Ectodermal cell (in vitro differentiated cells): ENCODE measurements around the gene KLF12. TPM values are rescaled to one million over a fixed set of nuclear protein-coding genes. Genes with fewer than 3 reads are reported as not detected.

Experiments used
- H3K27ac ChIP-seq: 2 replicates; pipeline ENCODE4 v1.7.0; 2013; ENCODE audit warnings: mild to moderate bottlenecking, low read depth, low read length; ENCODE audit not compliant: insufficient read depth, poor library complexity, severe bottlenecking
- H3K27me3 ChIP-seq: 2 replicates; pipeline ENCODE4 v1.7.0; 2013; ENCODE audit warnings: mild to moderate bottlenecking, low read length; ENCODE audit not compliant: insufficient read depth, control insufficient read depth, poor library complexity, severe bottlenecking
- H3K36me3 ChIP-seq: one replicate; pipeline ENCODE4 v1.7.0; 2013; ENCODE audit warnings: low read length; ENCODE audit not compliant: control insufficient read depth, insufficient read depth
- H3K4me1 ChIP-seq: one replicate; pipeline ENCODE4 v1.7.0; 2013; ENCODE audit warnings: low read length; ENCODE audit not compliant: control insufficient read depth, insufficient read depth
- H3K4me3 ChIP-seq: 2 replicates; pipeline ENCODE4 v1.7.0; 2013; ENCODE audit warnings: low read depth, low read length, control low read depth; ENCODE audit not compliant: insufficient read depth
- H3K9me3 ChIP-seq: 2 replicates; pipeline ENCODE4 v1.7.0; 2013; ENCODE audit warnings: mild to moderate bottlenecking, low read length, moderate library complexity; ENCODE audit not compliant: control insufficient read depth
- WGBS, 2 experiments: methylation state at CpG; one replicate each; pipeline ENCODE4 v1.1.7; 2013; ENCODE audit warnings: missing lambda C conversion rate in 2 of 2; 5-methylcytosine and 5-hydroxymethylcytosine counted together
- polyA plus RNA-seq, 4 experiments: library from polyadenylated mRNA; stranded (reverse); fragments of 50-300 nt; gene quantifications; one replicate each; pipeline ENCODE4 v1.2.3, GENCODE V29; 2013

The KLF12 gene
- 5.9 TPM for polyA plus RNA-seq (2013, experiment 1 of 4)
- polyA plus RNA-seq (2013, experiment 2 of 4): 5.8 TPM
- polyA plus RNA-seq (2013, experiment 3 of 4): 5.2 TPM
- 5.7 TPM for polyA plus RNA-seq (2013, experiment 4 of 4)

DNA sequence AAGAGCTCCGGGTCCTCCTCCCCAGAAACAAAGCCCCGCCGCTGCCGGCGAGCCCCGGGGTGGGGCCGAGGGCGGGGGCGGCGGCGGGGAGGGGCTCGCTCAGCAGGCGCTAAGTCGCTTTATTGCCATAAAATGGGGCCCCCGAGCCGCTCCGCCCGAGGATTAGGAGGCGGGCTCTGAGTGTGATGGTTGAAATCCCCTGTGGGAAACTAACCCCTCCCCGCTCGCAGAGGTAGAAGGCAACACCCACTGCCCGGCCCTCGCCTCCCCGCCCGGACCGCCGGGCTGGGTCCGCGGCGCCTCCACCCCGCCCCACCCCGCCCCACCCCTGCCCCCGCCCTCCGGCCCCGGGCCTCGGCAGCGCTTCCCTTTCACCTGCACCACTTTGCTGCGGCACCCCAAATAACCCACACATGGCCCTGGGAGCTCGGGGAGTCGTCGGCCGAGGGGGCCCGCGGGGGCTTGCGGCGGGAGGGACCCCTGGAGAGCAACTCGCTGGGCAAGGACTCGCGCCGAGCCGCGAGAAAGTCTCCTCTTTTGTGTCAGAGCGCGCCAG is at the start of gene KLF12:
KLF12 (minus strand) TSS at position 184 of the 556 bp plus-strand sequence.
- no peaks in the 10 kb centered on the region for H3K4me1 ChIP-seq
- H3K9me3 ChIP-seq: no peaks in the 10 kb centered on the region
- H3K27ac ChIP-seq: peak within 1 kb of the TSS; percentile 89
- H3K36me3 ChIP-seq: no peaks in the 10 kb centered on the region
- H3K27me3 ChIP-seq: peaks cover 12% of the 10 kb centered on the region
- WGBS, 2 experiments: 0% methylated on average over 47 to 53 of the region's 54 CpGs
- peak within 1 kb of the TSS; percentile 51 for H3K4me3 ChIP-seq

DNA sequence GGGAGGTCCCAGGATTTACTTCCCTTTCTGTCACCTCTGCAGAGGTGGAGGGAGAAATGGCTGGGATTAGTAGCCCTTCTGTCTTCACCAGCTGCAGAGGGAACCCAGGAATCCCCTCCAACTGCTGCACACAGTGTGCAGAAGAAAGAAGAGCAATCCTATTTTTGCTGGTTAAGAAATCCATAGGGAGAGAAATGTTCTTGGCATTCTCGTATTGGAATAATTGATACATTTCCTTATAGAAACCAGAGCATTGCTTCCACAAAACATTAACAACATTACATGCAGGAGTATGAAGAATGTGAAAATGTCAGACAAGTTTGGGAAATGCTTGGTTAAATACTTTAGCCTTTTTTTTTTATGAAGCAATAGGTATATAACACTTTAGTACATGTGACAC is 48.3 kb upstream of the KLF12 start:
- Histone ChIP-seq H3K36me3 (no peaks in the 10 kb centered on the region), H3K4me3 (no peak overlapping the region), H3K9me3 (no peaks in the 10 kb centered on the region), H3K27me3 (no peaks in the 10 kb centered on the region), H3K27ac (no peak overlapping the region), H3K4me1 (no peaks in the 10 kb centered on the region)
- WGBS, 2 experiments: no CpG with 5 or more reads among the region's 1 CpG

DNA sequence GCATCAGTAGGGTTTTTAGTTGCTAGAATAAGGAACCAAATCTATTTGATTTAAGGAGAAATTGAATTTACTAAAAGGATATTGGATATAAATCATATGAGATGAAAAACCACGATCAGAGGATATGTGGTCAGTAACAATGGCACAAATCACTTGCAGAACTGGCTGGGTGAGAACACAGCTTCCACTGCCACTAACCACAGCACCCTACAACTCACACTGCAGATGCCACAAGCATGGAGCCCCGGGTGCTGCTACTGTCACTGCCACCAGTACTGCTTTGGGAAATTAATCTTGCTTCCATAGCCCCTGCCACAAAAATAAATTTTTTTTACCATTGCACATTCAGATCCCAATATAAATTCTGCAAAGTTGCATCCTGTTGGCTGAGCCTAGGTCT is 40.6 kb upstream of the KLF12 start:
- Histone ChIP-seq H3K4me1 (no peaks in the 10 kb centered on the region), H3K27ac (no peak overlapping the region), H3K36me3 (no peaks in the 10 kb centered on the region), H3K9me3 (no peaks in the 10 kb centered on the region), H3K27me3 (no peaks in the 10 kb centered on the region), H3K4me3 (no peak overlapping the region)
- WGBS, 2 experiments: 91 to 98% methylated on average over 2 of the region's 2 CpGs

DNA sequence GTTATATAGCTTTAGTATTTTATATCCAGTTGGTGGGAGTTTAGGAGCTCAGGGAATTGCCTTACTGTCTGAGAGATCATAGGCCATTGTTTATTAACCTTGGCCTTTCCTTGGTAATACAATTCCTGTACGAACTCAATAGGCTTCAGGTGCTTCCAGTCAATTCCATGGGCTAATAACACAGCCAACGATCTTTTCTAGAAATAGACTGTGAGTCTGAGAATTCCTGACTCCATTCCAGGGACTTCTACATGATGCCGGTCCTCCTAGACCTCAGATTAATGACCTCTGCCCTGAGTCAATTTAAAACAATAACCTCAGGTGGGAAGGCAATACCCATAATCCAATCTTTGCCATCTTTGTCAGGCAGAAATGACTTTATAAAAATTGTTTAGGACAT is 39.6 kb upstream of the KLF12 start:
- no peak overlapping the region for H3K4me3 ChIP-seq
- no peaks in the 10 kb centered on the region for H3K27me3 ChIP-seq
- H3K9me3 ChIP-seq: no peaks in the 10 kb centered on the region
- H3K4me1 ChIP-seq: no peaks in the 10 kb centered on the region
- H3K27ac ChIP-seq: no peak overlapping the region
- H3K36me3 ChIP-seq: no peaks in the 10 kb centered on the region
- 91 to 95% methylated on average over 3 of the region's 3 CpGs for WGBS, 2 experiments

DNA sequence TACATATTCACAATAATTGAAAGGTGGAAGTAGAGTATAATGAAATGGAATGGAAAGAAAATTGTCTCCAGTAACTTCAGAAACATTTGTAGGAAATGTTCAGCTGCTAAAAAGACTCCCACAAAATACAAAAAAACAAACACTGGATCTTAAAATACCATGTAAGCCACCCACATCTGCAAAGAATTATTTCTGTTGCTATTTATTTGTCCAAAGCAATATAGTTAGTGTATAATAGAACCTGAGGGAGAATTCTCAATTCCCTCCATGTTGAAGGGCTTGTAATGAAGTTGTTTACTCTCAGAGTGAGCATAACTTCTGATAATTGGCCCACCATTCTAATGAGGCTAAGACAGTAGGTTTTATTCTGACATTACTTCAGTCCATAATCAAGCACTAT is 37.4 kb upstream of the KLF12 start:
- Histone ChIP-seq H3K9me3 (no peaks in the 10 kb centered on the region), H3K27me3 (no peaks in the 10 kb centered on the region), H3K4me1 (no peaks in the 10 kb centered on the region), H3K27ac (no peak overlapping the region), H3K36me3 (no peaks in the 10 kb centered on the region), H3K4me3 (no peak overlapping the region)

DNA sequence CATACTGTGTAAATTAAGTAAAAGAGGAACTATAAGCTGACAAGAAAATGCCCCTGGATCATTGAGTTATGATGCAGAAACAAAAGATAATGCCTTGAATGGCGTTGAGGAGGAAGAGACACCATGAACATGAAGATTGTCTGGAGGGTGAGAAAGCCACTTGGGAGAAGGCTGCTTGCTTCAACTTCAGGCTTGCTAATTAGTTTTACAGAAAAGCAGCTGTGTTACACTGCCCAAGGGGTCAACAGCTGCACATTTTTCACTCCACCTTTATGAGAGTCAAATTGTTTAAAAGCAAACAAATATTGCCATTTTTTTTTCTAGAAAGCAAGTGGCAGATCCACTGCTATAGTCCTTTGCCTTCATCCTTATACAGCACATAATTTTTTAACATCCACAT is 35.5 kb upstream of the KLF12 start:
- no peaks in the 10 kb centered on the region for H3K4me1 ChIP-seq
- no peak overlapping the region for H3K4me3 ChIP-seq
- H3K9me3 ChIP-seq: no peaks in the 10 kb centered on the region
- H3K36me3 ChIP-seq: no peaks in the 10 kb centered on the region
- no peak overlapping the region for H3K27ac ChIP-seq
- H3K27me3 ChIP-seq: no peaks in the 10 kb centered on the region
- WGBS, 2 experiments: 89 to 92% methylated on average over 1 of the region's 1 CpG

DNA sequence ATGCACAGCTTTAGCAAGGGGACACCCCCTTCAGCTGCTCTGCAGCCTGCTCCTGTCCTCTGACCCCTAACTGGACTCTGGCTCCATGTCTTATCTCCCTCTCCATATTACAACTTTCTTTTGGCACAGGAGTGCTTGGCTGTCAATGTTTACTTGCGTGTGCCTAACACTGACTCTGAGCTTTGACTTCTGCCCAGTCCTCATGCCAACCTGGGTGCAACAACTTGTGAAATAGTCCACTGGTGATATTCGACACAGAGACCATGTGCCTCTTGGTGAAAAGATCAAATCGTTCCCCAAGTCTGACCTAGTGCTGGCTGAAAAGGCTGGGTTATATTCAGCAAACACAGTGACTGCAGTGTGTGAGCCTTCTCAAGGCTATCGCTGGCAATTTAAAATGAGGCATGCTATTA is 34.1 kb upstream of the KLF12 start:
- 86 to 88% methylated on average over 4 of the region's 4 CpGs for WGBS, 2 experiments
- H3K27ac ChIP-seq: no peak overlapping the region
- no peak overlapping the region for H3K4me3 ChIP-seq

DNA sequence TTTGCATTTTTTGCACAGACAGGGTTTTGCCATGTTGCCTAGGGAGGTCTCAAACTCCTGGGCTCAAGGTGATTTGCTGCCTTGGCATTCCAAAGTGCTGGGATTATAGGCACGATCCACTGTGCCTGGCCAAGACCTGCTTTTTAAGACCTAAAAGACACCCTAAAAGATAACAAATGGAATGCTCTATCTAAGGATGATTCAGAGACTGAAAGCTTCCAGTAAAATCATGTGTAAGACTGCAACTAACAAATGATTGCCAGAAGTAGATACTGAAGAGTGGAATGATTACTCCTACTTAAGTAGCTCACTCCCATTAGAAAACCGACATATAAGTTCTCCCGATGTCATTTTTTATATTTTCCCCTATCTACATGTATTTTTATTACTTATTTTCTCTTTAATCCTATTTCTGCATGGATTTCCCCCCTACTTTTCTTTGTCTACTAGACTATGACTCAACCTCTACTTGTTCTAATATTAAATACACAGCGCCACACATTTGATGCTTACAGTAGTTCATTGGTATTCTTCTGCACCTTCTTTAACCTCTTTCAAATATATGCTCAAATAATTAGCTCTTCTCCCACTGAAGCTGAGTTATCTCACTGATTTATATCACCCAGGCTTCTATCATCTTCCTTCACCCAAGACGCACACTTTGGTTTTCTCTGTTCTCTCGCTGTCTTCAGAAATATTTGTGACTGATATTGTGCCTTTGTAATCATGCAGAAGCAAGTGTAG is 32.2 kb upstream of the KLF12 start:
- Histone ChIP-seq H3K4me3 (no peak overlapping the region), H3K27me3 (no peaks in the 10 kb centered on the region), H3K9me3 (no peaks in the 10 kb centered on the region), H3K27ac (no peak overlapping the region), H3K4me1 (no peaks in the 10 kb centered on the region), H3K36me3 (no peaks in the 10 kb centered on the region)
- 90% methylated on average over 6 of the region's 6 CpGs for WGBS, 2 experiments

More for the DNA sequence above, 34.1 kb upstream of the KLF12 start:
- Histone ChIP-seq H3K4me1 (no peaks in the 10 kb centered on the region), H3K36me3 (no peaks in the 10 kb centered on the region), H3K9me3 (no peaks in the 10 kb centered on the region), H3K27me3 (no peaks in the 10 kb centered on the region)

DNA sequence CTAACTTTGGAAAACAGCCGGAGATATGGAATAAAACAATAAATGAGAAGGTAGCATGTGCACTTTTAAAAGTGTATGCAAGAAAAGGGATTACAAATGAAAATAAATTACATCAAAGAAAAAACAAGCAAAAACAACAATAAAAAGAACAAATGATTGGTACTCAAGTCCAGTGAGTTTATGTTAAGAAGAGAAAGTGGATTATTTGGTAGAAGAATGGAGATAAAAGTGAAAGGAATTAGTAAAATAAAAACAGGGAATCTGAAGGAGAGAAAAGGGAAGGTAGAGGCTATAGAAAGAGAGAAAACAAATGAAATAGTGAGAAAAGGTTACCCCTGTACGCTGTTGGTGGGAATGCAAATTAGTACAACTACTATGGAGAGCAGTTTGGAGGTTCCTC is 28.6 kb upstream of the KLF12 start:
- H3K9me3 ChIP-seq: no peaks in the 10 kb centered on the region
- no peaks in the 10 kb centered on the region for H3K27me3 ChIP-seq
- H3K4me3 ChIP-seq: no peak overlapping the region
- no peaks in the 10 kb centered on the region for H3K36me3 ChIP-seq
- WGBS, 2 experiments: 93 to 100% methylated on average over 2 of the region's 2 CpGs
- peaks cover under 1% of the 10 kb centered on the region for H3K4me1 ChIP-seq
- no peak overlapping the region for H3K27ac ChIP-seq

DNA sequence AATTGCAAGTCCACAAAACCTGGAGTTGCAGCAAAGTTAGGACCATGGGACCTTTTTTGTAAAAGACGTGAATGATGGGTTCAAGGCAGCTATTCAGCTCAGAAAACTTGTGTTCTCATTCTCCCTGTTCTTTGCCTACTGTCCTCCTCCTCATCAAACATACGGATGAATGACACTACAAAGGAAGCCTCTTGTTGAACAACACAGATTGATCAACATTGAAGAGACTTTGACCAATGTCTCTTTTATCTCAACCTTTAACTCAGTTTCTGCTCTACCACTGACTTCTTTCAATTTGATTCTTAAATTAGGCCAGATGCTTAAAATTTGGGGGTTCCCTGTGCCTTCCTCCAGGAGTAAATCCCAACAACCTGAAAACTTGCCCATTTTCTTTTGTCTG is 27.9 kb upstream of the KLF12 start:
- no peaks in the 10 kb centered on the region for H3K36me3 ChIP-seq
- H3K27ac ChIP-seq: no peak overlapping the region
- no peaks in the 10 kb centered on the region for H3K27me3 ChIP-seq
- H3K9me3 ChIP-seq: no peaks in the 10 kb centered on the region
- 65 to 83% methylated on average over 2 of the region's 2 CpGs for WGBS, 2 experiments
- H3K4me1 ChIP-seq: peaks cover 3% of the 10 kb centered on the region
- no peak overlapping the region for H3K4me3 ChIP-seq
